Measurements from ENCODE around the gene RGL1.

RGL1 gene

DNA sequence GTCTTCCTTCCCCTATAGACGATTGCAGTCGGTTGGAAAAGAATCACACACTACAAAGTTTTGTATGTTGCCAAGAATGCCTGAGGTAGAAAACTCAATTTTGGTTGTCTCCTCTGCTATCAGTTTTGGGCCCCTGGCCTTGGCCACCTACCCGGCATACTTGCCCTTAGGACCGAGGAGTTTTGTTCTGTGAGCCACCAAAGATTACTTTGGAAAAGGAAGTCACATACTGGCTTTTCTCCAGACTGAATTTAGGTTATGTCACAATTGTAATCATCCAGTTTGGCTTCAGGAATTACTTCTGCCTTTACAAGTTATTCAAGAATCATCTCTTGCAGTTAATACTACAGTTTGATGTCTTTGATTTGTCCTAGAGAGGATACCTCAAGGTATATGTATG is 71.4 kb downstream of the RGL1 start:
- Histone ChIP-seq H3K27me3 (replicated peaks) (no peaks in the 10 kb centered on the region), H3K36me3 (replicated peaks) (no peaks in the 10 kb centered on the region), H3K4me3 (ENCODE audit: low read depth, low read length) (no peak overlapping the region), H3K27ac (no peak overlapping the region)
- in situ Hi-C loops (cut with HindIII; ENCODE audit: low pct_ligation_motif_present, low sequenced_read_pairs) = no loop called here
- TF ChIP-seq, protein P1, sequence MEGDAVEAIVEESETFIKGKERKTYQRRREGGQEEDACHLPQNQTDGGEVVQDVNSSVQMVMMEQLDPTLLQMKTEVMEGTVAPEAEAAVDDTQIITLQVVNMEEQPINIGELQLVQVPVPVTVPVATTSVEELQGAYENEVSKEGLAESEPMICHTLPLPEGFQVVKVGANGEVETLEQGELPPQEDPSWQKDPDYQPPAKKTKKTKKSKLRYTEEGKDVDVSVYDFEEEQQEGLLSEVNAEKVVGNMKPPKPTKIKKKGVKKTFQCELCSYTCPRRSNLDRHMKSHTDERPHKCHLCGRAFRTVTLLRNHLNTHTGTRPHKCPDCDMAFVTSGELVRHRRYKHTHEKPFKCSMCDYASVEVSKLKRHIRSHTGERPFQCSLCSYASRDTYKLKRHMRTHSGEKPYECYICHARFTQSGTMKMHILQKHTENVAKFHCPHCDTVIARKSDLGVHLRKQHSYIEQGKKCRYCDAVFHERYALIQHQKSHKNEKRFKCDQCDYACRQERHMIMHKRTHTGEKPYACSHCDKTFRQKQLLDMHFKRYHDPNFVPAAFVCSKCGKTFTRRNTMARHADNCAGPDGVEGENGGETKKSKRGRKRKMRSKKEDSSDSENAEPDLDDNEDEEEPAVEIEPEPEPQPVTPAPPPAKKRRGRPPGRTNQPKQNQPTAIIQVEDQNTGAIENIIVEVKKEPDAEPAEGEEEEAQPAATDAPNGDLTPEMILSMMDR (IDR thresholded peaks at IDR 0.05; ENCODE audit: low read depth, low read length, missing control alignments) = no peak
- no peak for DNase-seq

DNA sequence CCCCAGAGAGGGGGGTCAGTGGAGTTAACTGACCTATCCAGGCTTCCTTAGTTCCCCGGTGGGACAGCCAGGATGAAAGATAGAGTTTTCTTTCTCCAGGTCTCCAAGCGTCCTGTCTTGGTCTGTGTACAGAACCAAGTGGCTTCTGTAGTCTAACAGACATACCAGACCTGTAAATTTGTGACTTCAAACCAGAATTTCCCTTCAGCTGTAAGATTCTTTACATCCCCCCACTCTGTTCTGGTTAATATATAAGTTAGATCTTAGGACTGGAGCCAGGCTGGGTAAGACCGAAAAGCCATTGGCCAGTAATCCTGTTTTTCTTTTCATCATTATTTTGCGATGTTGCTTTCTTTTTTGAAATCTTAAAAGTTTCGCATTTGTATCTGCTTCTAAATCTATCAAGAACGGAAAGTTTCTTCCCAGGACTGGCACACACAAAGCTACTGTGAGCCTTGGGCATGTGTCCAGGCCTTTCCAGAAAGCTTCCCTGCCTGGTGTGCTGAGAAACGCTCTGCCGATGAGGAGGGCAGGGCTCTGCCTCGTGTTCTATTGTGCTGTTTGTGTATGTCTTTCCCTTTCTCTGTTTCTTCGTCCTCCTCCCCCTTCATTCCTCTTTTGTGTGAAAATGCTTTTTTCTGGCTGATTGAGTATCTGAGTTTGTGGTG is 72.3 kb downstream of the RGL1 start:
- no peaks in the 10 kb centered on the region for H3K27me3 ChIP-seq (replicated peaks)
- in situ Hi-C loops (cut with HindIII; ENCODE audit: low pct_ligation_motif_present, low sequenced_read_pairs) = no loop called here
- no peak for DNase-seq
- TF ChIP-seq, protein P1 (IDR thresholded peaks at IDR 0.05; ENCODE audit: low read depth, low read length, missing control alignments) = no peak
- H3K4me3 ChIP-seq (ENCODE audit: low read depth, low read length) = no peak overlapping the region
- no peaks in the 10 kb centered on the region for H3K36me3 ChIP-seq (replicated peaks)
- no peak overlapping the region for H3K27ac ChIP-seq

DNA sequence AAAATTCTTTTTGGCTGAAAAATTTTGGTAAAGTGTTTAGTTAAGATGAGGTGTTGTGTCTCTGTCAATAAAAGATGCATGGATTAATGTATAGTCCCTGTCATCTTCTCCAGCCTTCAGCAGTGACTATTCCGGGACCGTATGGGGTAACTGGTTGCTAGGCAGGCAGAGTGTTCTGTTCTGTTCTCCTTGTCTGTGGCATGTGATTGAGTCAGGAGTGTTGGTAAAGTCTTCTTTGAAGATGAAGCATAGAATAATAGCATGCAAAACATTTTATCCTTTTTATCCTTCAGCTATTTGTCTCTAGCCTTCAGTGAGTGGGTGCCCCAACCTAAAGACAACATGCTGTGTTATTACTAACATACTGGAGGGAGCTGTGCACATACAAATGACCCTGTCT is 74.6 kb downstream of the RGL1 start:
- TF ChIP-seq, protein P1 (IDR thresholded peaks at IDR 0.05; ENCODE audit: low read depth, low read length, missing control alignments) = no peak
- DNase-seq = no peak
- Histone ChIP-seq H3K4me3 (ENCODE audit: low read depth, low read length) (no peak overlapping the region), H3K36me3 (replicated peaks) (no peaks in the 10 kb centered on the region), H3K27me3 (replicated peaks) (no peaks in the 10 kb centered on the region), H3K27ac (no peak overlapping the region)
- in situ Hi-C loops (cut with HindIII; ENCODE audit: low pct_ligation_motif_present, low sequenced_read_pairs) = no loop called here

DNA sequence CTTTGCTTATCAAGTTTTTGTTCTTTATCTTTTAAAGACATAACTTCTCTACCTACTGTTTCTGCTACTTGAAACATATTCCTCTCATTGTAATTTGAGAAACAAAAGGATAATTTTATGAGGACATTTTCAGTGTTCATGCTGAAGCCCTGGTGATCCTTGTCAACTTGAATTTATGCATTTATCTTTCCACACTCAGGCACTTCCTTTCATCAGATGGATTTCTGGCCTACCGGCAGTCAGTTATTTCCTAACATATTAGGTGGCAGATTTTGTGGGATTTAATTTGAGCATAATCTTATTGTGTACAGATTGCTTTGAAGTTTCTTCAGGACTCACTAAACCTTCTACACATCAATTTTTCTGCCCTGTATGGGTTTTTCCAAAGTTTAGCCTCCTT is 75.0 kb downstream of the RGL1 start:
- Histone ChIP-seq H3K27ac (no peak overlapping the region), H3K27me3 (replicated peaks) (no peaks in the 10 kb centered on the region), H3K4me3 (ENCODE audit: low read depth, low read length) (no peak overlapping the region), H3K36me3 (replicated peaks) (no peaks in the 10 kb centered on the region)
- no peak for DNase-seq
- in situ Hi-C loops (cut with HindIII; ENCODE audit: low pct_ligation_motif_present, low sequenced_read_pairs) = no loop called here
- TF ChIP-seq, protein P1 (IDR thresholded peaks at IDR 0.05; ENCODE audit: low read depth, low read length, missing control alignments) = no peak

DNA sequence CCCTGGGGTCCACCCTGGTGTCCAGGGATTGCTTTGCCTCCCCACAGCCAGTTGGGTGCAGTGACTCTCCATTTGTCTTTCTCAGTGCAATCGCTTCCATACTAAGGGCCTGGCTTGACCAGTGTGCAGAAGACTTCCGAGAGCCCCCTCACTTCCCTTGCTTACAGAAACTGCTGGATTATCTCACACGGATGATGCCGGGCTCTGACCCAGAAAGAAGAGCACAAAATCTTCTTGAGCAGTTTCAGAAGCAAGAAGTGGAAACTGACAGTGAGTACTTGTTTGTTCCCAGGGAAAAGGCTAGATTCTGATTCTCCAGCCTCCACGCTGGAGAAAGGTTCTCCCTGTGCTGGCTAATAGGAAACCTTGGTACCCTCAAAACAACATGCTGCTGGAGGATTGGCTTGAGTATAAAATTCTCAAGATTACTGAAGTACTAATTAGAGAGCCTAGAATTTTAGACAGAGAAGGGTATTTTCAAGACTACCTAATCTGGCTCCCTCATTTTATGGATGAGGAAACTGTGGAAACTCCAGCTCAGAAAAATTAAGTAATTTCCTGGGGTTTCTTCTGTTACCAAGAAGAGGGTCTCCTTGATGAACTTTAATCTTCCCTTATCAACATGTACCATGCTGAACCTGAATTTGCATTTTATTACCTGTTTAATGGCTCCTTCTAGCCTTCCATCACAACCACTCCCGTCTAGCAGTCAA is 75.8 kb downstream of the RGL1 start:
- no peak for DNase-seq
- Histone ChIP-seq H3K36me3 (replicated peaks) (no peaks in the 10 kb centered on the region), H3K4me3 (ENCODE audit: low read depth, low read length) (no peak overlapping the region), H3K27me3 (replicated peaks) (no peaks in the 10 kb centered on the region), H3K27ac (no peak overlapping the region)
- TF ChIP-seq, protein P1 (IDR thresholded peaks at IDR 0.05; ENCODE audit: low read depth, low read length, missing control alignments) = no peak
- in situ Hi-C loops (cut with HindIII; ENCODE audit: low pct_ligation_motif_present, low sequenced_read_pairs) = no loop called here
